HG02678 (cell line): Measurements from ENCODE around the gene OBSCN.
A peak's percentile ranks its signal among the peaks of the same experiment; 100 is the strongest.
"Not testable (repeated sequence)": the region's sequence is repeated elsewhere in the genome, so short reads cannot be mapped to it uniquely, and the experiment has no call there.

Experiments used
- ATAC-seq: cut with Tn5 transposase; IDR thresholded peaks from one replicate; pipeline ENCODE4 v1.9.1; 2021; ENCODE audit warnings: mild to moderate bottlenecking, moderate library complexity; ENCODE audit not compliant: unreplicated experiment

OBSCN gene

GRCh38 chr1:228211531-228212414, 3.9 kb downstream of the OBSCN start:
- ATAC-seq: no peak

DNA sequence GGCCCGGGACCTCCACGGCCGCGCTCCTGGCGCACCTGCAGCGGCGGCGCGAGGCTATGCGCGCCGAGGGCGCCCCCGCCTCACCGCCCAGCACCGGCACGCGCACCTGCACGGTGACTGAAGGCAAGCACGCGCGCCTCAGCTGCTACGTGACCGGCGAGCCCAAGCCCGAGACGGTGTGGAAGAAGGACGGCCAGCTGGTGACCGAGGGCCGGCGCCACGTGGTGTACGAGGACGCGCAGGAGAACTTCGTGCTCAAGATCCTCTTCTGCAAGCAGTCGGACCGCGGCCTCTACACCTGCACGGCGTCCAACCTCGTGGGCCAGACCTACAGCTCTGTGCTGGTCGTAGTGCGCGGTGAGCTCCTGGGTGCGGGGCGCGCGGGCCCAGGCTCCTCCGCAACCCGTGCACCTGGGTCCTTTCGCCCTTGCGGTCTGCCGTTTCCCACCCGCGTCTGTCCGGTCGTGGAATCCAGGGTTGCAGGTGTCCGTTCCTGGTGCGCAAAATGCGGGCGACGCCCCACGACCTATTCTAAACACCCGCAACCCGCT, 4.6 kb downstream of the OBSCN start:
- ATAC-seq: no peak

GRCh38 chr1:228212966-228213844, 5.4 kb downstream of the OBSCN start:
- peak; percentile 92 for ATAC-seq

- no peak for ATAC-seq
Measured at GRCh38 chr1:228213917-228214808, 6.3 kb downstream of the OBSCN start.

DNA sequence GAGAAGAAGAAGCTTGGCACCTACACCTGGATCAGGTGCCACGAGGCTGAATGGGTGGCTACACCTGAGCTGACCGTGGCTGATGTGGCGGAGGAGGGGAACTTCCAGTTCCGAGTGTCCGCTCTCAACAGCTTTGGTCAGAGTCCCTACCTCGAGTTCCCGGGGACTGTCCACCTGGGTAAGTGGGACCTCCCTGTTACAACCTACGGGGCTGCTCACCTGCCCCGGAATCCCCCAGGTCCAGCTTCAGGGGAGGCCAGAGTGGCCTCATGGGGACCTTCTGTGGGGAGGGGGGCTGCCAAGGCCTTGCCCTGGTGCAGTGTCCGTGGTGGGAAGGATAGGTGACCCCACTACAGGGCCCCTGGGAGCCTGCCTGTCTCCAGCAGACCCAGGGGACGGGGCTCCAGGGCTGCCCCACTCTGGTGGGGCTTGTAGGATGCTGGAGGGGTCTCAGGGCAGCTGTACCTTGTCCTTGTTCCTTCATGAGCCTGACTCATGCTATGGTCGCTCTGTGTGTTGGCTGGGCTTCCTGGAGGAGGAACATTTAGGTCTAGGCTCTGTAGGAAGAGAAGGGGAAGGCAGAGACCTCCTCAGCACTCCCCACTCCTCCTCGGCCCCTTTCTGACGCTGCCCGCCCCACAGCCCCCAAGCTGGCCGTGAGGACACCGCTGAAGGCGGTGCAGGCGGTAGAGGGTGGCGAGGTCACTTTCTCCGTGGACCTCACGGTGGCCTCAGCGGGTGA, 7.2 kb downstream of the OBSCN start:
- no peak for ATAC-seq

DNA sequence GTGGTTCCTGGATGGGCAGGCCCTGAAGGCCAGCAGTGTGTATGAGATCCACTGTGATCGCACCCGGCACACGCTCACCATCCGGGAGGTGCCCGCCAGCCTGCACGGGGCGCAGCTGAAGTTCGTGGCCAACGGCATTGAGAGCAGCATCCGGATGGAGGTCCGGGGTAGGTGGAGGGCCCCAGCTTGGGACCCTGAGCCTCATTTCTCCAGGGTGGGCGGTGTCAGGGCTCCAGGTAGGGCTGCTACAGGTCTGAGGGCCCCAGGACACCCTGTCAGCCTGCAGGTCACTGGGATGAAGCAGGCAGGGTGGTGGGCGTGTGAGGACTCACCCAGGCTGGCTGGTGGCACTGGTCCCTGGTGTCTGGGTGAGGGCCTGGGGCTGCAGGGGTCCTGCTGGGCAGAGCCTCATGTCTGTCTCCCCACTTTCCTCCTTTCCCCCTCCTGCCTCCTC, 7.8 kb downstream of the OBSCN start:
- no peak for ATAC-seq

GRCh38 chr1:228216371-228217320, 8.8 kb downstream of the OBSCN start:
- ATAC-seq: no peak

DNA sequence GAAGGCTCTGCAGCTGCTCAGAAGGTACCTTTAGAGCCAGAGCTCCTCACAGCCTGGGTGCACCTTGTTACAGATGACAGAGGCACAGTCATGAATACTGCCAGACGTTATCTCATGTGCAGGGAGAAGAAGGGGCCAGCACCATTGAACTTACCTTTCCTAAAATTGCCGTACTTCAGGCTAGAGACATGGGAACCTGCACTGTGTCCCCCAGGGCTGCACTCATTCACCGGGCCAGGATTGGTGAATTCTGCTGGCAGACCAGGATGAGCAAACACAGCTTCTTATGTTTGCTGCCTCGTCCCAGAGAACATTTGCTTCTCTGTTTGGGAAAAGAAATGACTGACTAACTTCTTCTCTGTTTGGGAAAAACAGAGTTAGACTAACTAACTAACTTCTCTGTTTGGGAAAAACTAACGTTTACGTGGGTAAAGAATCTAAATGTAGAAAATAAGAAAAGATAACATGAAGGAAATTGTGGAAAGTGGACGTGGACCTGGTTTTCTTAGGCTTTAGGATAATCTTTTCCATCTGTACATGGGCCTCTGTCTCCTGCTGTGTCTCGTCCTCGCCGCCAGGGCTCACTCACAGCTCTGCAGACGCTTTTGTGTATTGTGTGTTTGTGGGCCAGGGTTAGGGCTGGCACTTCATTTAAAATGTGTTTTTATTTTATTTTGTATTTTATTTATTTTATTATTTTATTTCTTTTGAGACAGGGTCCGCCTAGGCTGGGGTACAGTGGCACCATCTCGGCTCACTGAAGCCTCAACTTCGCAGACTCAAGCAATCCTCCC, 9.9 kb downstream of the OBSCN start:
- no peak for ATAC-seq

DNA sequence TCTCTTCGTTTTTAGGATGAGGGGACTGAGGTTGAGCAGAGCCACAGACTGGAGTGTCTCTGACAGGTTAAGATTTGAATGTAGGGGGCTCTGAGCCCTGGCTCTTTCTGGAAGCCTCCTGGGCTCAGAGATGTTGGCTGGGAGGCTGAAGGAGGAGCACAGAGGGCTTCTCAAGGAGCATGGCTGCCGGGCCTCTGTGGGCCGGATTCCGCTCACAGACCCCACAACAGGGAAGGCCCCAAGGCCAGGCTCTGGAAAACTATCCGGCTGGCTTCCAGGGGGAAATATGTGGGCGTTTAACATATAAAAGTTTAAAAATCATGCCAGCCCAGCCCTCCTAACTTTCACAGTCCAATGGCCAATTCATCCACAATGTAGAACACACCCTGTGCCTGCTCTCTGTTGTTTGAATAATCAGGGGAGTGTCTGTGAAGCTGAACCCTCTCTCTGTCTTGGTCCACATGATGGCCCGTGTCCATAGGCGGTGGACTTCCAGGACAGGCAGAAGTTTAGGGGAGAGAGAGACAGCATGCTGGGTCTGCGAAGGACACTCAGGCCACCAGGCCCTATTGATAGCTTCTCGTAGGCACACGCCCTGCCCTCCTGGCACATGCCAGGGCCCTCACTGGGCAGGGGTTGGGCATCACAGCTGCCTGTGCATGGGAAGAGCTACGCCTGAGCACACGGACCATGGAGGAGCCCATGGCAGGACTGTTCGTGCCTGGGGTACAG, 10.8 kb downstream of the OBSCN start:
- no peak for ATAC-seq

DNA sequence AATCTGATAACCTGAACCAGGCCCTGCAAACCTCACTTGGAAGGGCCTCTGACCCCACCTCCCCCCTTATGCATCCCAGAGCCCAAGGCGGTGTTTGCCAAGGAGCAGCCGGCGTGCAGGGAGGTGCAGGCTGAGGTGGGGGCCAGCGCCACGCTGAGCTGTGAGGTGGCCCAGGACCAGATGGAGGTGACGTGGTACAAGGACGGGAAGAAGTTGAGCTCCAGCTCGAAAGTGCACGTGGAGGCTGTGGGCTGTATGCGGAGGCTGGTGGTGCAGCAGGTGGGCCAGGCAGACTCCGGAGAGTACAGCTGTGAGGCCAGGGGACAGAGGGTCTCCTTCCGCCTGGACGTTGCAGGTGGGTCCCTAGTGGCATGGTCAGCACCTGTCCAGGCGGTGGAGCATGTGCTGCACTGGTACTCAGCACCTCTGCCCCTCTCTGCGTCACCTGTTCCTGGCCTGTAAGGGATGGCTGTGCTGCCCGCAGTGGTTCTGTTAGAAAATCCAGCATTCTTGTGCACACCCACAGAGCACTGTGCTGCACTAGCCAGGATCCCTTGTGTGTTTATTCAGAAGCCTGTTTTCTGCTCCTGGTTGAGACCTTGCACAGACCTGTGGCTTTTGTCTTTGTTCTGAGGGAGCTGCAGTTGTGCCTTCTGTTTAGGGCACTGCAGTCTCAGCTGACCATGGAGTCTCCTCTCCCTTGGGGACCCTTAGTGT, 11.6 kb downstream of the OBSCN start:
- ATAC-seq: no peak

GRCh38 chr1:228219962-228220780, 12.3 kb downstream of the OBSCN start:
- no peak for ATAC-seq

DNA sequence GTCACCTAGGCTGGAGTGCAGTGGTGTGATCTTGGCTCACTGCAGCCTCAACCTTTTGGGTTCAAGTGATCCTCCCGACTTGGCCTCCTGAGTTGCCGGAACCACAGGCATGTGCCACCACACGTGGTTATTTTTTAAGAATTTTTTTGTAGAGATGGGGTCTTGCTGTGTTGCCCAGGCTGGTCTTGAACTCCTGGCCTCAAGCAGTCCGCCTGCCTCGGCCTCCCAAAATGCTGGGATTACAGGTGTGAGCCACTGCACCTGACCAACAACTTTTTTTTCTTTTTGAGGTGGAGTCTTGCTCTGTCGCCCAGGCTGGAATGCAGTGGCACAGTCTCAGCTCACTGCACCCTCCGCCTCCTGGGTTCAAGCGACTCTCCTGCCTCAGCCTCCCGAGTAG, 13.3 kb downstream of the OBSCN start:
- ATAC-seq: not testable (repeated sequence)

GRCh38 chr1:228222548-228222947, 14.7 kb downstream of the OBSCN start:
- no peak for ATAC-seq

DNA sequence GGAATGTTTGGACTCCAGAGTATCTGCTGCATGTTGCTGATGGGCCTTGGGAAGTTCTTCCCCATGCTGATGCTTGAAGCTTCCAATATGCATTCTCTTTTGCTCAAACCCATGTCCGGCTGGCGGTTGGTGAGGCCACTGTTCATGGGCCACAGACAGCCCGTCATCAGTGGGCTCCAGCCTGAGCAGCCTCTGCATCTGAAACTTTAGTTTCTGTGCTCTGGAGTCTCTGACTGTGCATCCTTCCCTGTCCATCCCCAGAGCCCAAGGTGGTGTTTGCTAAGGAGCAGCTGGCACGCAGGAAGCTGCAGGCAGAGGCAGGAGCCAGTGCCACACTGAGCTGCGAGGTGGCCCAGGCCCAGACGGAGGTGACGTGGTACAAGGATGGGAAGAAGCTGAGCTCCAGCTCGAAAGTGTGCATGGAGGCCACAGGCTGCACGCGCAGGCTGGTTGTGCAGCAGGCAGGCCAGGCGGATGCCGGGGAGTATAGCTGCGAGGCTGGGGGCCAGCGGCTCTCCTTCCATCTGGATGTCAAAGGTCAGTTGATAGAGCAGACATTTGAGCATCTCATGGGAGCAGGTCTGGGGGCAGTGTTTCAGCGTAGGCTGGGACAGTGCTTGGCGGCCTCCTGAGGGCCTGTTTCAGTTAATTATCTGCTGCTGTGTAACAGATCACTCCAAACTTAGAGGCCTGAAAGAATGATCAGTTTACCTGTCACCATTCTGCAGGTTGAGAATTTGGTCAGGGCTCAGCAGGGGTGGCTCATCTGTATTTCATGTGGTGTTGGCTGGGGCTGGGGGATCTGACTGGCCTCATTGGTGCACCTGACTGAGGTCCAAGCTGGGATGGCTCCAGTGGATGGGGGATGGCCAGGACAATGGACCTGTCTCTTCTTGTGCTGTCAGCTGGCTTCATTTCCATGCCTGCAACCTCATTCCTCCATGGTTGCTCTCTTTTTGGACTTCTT, 16.6 kb downstream of the OBSCN start:
- no peak for ATAC-seq
